ENCODE results near the gene FBXO3.

DNA sequence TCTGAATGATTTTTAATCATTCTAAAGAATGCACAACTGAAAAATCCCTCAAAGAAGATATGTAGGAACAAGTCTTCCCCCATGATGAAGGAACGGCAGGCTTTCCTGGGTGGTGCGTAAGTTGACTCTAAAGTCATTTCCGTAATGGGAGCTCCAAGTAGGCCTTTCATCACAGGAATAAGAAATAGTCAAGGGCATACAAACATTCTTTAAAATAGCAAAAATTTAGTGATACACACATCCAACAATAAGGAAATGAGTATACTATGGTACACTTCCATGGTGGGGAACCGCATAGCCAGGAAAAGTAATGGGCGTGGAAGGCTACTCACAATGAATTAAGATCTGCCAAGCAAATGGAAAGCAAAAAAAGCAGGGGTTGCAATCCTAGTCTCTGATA, 48.8 kb downstream of the FBXO3 start:
- TF ChIP-seq RFX5 (IDR thresholded peaks at IDR 0.05; ENCODE audit: low read depth, low read length) (no peak), TAF1 (IDR thresholded peaks at IDR 0.05; ENCODE audit: control insufficient read depth, extremely low read depth, insufficient read depth, low read length, severe bottlenecking) (no peak), CXXC5 (CRISPR knock-in tag; IDR thresholded peaks at IDR 0.05) (no peak)
- TF ChIP-seq, protein P1, sequence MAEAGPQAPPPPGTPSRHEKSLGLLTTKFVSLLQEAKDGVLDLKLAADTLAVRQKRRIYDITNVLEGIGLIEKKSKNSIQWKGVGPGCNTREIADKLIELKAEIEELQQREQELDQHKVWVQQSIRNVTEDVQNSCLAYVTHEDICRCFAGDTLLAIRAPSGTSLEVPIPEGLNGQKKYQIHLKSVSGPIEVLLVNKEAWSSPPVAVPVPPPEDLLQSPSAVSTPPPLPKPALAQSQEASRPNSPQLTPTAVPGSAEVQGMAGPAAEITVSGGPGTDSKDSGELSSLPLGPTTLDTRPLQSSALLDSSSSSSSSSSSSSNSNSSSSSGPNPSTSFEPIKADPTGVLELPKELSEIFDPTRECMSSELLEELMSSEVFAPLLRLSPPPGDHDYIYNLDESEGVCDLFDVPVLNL (CRISPR knock-in tag; IDR thresholded peaks at IDR 0.05; ENCODE audit: low read depth): no peak
- TF ChIP-seq, protein P2, sequence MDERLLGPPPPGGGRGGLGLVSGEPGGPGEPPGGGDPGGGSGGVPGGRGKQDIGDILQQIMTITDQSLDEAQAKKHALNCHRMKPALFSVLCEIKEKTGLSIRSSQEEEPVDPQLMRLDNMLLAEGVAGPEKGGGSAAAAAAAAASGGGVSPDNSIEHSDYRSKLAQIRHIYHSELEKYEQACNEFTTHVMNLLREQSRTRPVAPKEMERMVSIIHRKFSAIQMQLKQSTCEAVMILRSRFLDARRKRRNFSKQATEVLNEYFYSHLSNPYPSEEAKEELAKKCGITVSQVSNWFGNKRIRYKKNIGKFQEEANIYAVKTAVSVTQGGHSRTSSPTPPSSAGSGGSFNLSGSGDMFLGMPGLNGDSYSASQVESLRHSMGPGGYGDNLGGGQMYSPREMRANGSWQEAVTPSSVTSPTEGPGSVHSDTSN (CRISPR knock-in tag; IDR thresholded peaks at IDR 0.05; ENCODE audit: low read depth): no peak
- TF ChIP-seq, protein P2 (tag; conservative IDR thresholded peaks at IDR 0.05; ENCODE audit: low read depth): no peak
- TF ChIP-seq, protein P3, sequence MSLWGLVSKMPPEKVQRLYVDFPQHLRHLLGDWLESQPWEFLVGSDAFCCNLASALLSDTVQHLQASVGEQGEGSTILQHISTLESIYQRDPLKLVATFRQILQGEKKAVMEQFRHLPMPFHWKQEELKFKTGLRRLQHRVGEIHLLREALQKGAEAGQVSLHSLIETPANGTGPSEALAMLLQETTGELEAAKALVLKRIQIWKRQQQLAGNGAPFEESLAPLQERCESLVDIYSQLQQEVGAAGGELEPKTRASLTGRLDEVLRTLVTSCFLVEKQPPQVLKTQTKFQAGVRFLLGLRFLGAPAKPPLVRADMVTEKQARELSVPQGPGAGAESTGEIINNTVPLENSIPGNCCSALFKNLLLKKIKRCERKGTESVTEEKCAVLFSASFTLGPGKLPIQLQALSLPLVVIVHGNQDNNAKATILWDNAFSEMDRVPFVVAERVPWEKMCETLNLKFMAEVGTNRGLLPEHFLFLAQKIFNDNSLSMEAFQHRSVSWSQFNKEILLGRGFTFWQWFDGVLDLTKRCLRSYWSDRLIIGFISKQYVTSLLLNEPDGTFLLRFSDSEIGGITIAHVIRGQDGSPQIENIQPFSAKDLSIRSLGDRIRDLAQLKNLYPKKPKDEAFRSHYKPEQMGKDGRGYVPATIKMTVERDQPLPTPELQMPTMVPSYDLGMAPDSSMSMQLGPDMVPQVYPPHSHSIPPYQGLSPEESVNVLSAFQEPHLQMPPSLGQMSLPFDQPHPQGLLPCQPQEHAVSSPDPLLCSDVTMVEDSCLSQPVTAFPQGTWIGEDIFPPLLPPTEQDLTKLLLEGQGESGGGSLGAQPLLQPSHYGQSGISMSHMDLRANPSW (CRISPR knock-in tag; IDR thresholded peaks at IDR 0.05): no peak
